Peyer's patch (tissue), 4 donors: ENCODE data around the gene DTX2. TPM values are rescaled to one million over a fixed set of nuclear protein-coding genes. Genes with fewer than 3 reads are reported as not detected.
"Not testable (repeated sequence)": the region's sequence is repeated elsewhere in the genome, so short reads cannot be mapped to it uniquely, and the experiment has no call there.

ENCODE experiments used
- DNase-seq, 3 donors: peaks; one replicate each; pipeline ENCODE4 v3.0.0-alpha.2; 2017 to 2019
- H3K27ac ChIP-seq, 4 donors: fragments of 200-600 bp; sonication (generic); one replicate each; pipeline ENCODE4 v1.5.1; 2016 to 2019
- H3K27me3 ChIP-seq, 2 donors: fragments of 200-600 bp; sonication (generic); one replicate each; pipeline ENCODE4 v1.5.1; 2019
- H3K36me3 ChIP-seq, 3 donors: fragments of 200-600 bp; sonication (generic); one replicate each; pipeline ENCODE4 v1.5.1; 2016 to 2019
- H3K4me1 ChIP-seq, 4 donors: fragments of 200-600 bp; sonication (generic); one replicate each; pipeline ENCODE4 v1.5.1; 2016 to 2019
- H3K4me3 ChIP-seq, 4 donors: fragments of 200-600 bp; sonication (generic); 1 replicate in 3 of 4; 2 replicates in 1 of 4; pipeline ENCODE4 v1.5.1; 2016 to 2019; ENCODE audit warnings: mild to moderate bottlenecking in 1 of 4
- H3K9me3 ChIP-seq, 4 donors: fragments of 200-600 bp; sonication (generic); one replicate each; pipeline ENCODE4 v1.5.1; 2016 to 2019; ENCODE audit warnings: mild to moderate bottlenecking in 1 of 4
- POLR2A ChIP-seq, 2 donors: fragments of 450-650 bp; IDR thresholded peaks; one replicate each; pipeline ENCODE4 v1.5.1; 2017; ENCODE audit warnings: antibody characterized with exemption in 2 of 2, mild to moderate bottlenecking in 2 of 2, moderate library complexity in 2 of 2
- total RNA-seq, 4 donors: library from RNA; depleted of rRNA; stranded (reverse); fragments of >200 nt; gene quantifications; one replicate each; pipeline ENCODE4 v1.1.0, GENCODE V29; 2016
- TF ChIP-seq, protein P1 (sequence below), 6 experiments: fragments of 450-650 bp in 4 of 6; fragments of 200-600 bp in 2 of 6; sonication (generic) in 1 of 6; IDR thresholded peaks; one replicate each; pipeline ENCODE4 v1.5.1; 2017 to 2019; ENCODE audit warnings: antibody characterized with exemption in 6 of 6, mild to moderate bottlenecking in 3 of 6, moderate library complexity in 1 of 6

The DTX2 gene
- total RNA-seq, 4 donors from 2014 or later: 32.2 to 72.8 (median 59.2) TPM

DNA sequence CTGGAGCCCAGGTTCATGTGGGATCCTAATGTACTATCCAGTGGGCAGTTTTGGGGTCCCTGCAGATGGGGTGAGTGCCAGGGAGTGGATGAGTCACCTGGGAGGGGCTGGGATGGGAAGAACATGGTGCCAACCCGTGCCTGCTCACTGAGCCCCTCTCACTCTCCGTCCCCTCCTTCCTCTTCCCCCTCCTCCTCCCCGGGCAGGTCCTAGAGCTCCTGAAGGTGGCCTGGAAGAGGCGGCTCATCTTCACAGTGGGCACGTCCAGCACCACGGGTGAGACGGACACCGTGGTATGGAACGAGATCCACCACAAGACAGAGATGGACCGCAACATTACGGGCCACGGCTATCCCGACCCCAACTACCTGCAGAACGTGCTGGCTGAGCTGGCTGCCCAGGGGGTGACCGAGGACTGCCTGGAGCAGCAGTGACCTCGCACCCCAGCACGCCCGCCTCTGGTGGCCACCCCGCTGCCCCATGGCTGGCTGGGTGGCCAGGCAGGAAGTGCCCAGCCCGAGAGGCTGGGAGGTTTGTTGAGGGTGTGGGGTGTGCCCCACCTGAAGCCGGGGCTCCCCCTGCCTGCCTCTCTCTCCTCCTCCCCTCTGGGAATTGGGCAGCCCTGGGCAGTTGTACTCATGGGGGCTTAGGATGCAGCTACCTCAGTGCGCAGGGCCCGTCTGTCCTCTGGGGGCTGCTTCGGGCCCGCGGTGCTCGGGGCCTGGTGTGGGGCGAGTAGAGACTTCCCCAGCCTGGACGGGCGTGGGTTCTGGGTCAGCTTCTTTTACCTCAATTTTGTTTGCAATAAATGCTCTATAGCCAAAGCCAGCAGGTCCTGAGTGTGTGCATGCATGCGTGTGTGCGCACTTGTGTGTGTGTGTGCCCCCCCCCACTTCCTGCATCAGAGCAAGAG, 43.9 kb downstream of the DTX2 start:
- H3K27me3 ChIP-seq: no peaks in the 10 kb centered on the region
- H3K36me3 ChIP-seq: peaks cover 0 to 25% (median 0%) of the 10 kb centered on the region in 3 donors
- no peak for DNase-seq
- no peak overlapping the region for H3K4me3 ChIP-seq
- no peak for TF ChIP-seq POLR2A (IDR thresholded peaks at IDR 0.05)
- TF ChIP-seq, protein P1, sequence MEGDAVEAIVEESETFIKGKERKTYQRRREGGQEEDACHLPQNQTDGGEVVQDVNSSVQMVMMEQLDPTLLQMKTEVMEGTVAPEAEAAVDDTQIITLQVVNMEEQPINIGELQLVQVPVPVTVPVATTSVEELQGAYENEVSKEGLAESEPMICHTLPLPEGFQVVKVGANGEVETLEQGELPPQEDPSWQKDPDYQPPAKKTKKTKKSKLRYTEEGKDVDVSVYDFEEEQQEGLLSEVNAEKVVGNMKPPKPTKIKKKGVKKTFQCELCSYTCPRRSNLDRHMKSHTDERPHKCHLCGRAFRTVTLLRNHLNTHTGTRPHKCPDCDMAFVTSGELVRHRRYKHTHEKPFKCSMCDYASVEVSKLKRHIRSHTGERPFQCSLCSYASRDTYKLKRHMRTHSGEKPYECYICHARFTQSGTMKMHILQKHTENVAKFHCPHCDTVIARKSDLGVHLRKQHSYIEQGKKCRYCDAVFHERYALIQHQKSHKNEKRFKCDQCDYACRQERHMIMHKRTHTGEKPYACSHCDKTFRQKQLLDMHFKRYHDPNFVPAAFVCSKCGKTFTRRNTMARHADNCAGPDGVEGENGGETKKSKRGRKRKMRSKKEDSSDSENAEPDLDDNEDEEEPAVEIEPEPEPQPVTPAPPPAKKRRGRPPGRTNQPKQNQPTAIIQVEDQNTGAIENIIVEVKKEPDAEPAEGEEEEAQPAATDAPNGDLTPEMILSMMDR (IDR thresholded peaks at IDR 0.05): no peak
- no peaks in the 10 kb centered on the region for H3K4me1 ChIP-seq
- no peaks in the 10 kb centered on the region for H3K9me3 ChIP-seq
- no peak overlapping the region for H3K27ac ChIP-seq

GRCh38 chr7:76506081-76506440, 44.6 kb downstream of the DTX2 start:
- no peak for DNase-seq
- Histone ChIP-seq H3K4me3 (no peak overlapping the region), H3K36me3 (peaks cover 0 to 21% (median 0%) of the 10 kb centered on the region in 3 donors), H3K27me3 (no peaks in the 10 kb centered on the region), H3K9me3 (no peaks in the 10 kb centered on the region), H3K4me1 (no peaks in the 10 kb centered on the region), H3K27ac (no peak overlapping the region)
- TF ChIP-seq POLR2A (IDR thresholded peaks at IDR 0.05): no peak
- TF ChIP-seq, protein P1 (IDR thresholded peaks at IDR 0.05): no peak

GRCh38 chr7:76506643-76507042, 45.1 kb downstream of the DTX2 start:
- not testable (repeated sequence) for H3K4me1 ChIP-seq, H3K4me3 ChIP-seq, H3K27ac ChIP-seq, H3K9me3 ChIP-seq, H3K27me3 ChIP-seq, DNase-seq
- H3K36me3 ChIP-seq: peaks cover 0 to 20% (median 0%) of the 10 kb centered on the region in 3 donors

DNA sequence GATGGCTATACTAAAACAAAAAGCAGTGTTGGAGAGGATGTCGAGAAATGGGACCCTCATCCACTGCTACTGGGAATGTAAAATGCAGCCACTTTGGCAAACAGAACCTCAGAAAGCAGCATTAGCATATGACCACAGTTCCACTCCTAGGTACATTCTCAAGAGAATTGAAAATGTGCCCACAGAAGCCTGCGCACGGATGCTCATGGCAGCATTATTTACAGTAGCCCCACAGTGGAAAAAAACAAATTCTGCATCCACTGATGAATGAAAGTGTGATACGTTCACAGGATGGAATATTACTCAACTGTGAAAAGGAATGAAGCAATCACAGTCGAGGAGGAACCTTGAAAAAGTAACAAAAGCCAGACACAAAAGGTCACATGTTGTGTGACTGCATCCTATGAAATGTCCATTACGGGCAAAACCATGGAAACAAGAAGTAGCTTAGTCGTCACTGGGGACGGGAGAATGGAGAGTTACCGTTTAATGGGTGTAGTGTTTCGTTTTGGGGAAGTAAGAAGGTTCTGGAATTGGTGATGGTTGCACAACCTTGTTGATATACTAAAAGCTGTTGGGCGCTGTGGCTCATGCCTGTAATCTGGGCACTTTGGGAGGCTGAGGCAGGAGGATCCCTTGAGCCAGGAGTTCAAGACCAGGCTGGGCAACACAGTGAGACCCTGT, 46.4 kb downstream of the DTX2 start:
- Histone ChIP-seq H3K4me1 (peaks cover 0 to 1% (median 0%) of the 10 kb centered on the region in 4 donors), H3K27ac (no peak overlapping the region), H3K9me3 (no peaks in the 10 kb centered on the region), H3K27me3 (no peaks in the 10 kb centered on the region), H3K4me3 (no peak overlapping the region), H3K36me3 (peaks cover 0 to 20% (median 0%) of the 10 kb centered on the region in 3 donors)
- no peak for TF ChIP-seq POLR2A (IDR thresholded peaks at IDR 0.05)
- no peak for DNase-seq

GRCh38 chr7:76509931-76510877, 48.7 kb downstream of the DTX2 start, which contains the start of gene UPK3B:
UPK3B (plus strand) TSS chr7:76510552; CDS start chr7:76510653, 101 bp downstream.
- Histone ChIP-seq H3K27ac (no peak within 1 kb of the TSS), H3K27me3 (no peaks in the 10 kb centered on the region), H3K9me3 (no peaks in the 10 kb centered on the region), H3K4me3 (no peak within 1 kb of the TSS), H3K4me1 (peaks cover 0 to 6% (median 1%) of the 10 kb centered on the region in 4 donors), H3K36me3 (peaks cover 0 to 11% (median 0%) of the 10 kb centered on the region in 3 donors)
- no peak for DNase-seq
- TF ChIP-seq POLR2A (IDR thresholded peaks at IDR 0.05): no peak
- TF ChIP-seq, protein P1 (IDR thresholded peaks at IDR 0.05): no peak

GRCh38 chr7:76511200-76511910, 49.8 kb downstream of the DTX2 start:
- peaks cover 0 to 11% (median 1%) of the 10 kb centered on the region in 4 donors for H3K4me1 ChIP-seq
- H3K27ac ChIP-seq, H3K36me3 ChIP-seq, H3K4me3 ChIP-seq, H3K27me3 ChIP-seq, H3K9me3 ChIP-seq, DNase-seq: not testable (repeated sequence)

- peaks cover 0 to 11% (median 1%) of the 10 kb centered on the region in 4 donors for H3K4me1 ChIP-seq
- H3K27ac ChIP-seq: peak overlapping the region in 1 of 4 donors; percentile 40
- peak overlapping the region in 1 of 4 donors; percentile 21 for H3K4me3 ChIP-seq
- H3K36me3 ChIP-seq, H3K27me3 ChIP-seq, H3K9me3 ChIP-seq: not testable (repeated sequence)
- peak in 1 of 3 donors; percentile 64 for DNase-seq
These were observed 50.7 kb downstream of the DTX2 start for GRCh38 chr7:76511911-76512885.
